ENCODE data around the gene PCSK7. TPM values are rescaled to one million over a fixed set of nuclear protein-coding genes. Genes with fewer than 3 reads are reported as not detected.

Gene PCSK7
- total and polyA plus RNA-seq, 2 donors (not counting 3 experiments of a cell fraction or from before 2014, with no cell fraction given): 40.8 to 72.7 TPM

DNA sequence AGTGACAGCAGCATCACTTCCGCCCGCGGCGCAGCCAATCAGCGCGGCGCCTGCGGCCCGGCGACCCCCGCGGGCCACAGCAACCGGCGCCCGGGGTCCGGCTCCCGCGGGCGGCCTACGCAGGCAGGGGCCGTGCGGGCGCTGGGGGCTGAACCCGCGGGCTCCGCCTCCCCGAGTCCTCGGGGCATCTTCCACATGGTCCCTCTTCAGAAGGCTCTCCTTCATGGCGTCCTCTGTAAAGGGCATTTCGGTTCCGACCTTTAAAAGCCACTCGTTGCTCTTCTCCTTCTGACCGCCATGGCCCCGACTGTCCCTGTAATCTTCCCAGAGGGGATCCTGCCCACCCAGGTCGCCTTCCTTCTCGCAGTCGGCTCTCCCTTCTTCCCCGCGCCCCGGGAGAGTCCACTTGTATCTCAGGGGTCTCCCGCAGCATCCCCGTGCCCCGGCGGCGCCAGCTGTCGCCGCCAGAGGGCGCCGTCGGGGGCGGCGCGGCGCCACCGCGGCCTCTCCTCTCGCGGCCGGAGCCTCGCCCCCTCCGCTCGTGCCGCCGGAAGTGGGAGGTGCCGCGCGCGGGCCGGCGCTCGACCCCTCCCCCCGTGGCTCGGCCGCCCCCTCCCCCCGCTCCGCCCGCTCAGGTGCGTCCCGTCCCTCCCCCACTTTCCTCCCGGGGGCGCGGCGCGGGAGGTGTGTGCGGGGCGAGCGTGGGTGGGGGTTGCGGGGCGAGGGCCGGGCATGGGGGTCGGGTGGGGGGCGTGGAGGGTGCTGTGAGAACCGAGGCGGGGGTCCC is 412 bp upstream of the PCSK7 start, which contains the start of gene RNF214:
Gene RNF214, plus strand, starts transcription at position 580 of the 787 bp plus-strand sequence. CDS start 1,602 bp downstream, outside the sequence.
- TF ChIP-seq POLR2A (IDR thresholded peaks at IDR 0.05; ENCODE audit: low read depth, low read length) (peak; percentile 49), GATA2 (IDR thresholded peaks at IDR 0.05; ENCODE audit: insufficient read depth, insufficient read length, low read depth, low read length) (no peak), POLR2AphosphoS5 (IDR thresholded peaks at IDR 0.05; ENCODE audit: insufficient read depth, low read depth, low read length) (peak; percentile 46), EZH2 (IDR thresholded peaks at IDR 0.05; ENCODE audit: borderline replicate concordance, low read depth, low read length, severe bottlenecking) (no peak)
- TF ChIP-seq, protein P1, sequence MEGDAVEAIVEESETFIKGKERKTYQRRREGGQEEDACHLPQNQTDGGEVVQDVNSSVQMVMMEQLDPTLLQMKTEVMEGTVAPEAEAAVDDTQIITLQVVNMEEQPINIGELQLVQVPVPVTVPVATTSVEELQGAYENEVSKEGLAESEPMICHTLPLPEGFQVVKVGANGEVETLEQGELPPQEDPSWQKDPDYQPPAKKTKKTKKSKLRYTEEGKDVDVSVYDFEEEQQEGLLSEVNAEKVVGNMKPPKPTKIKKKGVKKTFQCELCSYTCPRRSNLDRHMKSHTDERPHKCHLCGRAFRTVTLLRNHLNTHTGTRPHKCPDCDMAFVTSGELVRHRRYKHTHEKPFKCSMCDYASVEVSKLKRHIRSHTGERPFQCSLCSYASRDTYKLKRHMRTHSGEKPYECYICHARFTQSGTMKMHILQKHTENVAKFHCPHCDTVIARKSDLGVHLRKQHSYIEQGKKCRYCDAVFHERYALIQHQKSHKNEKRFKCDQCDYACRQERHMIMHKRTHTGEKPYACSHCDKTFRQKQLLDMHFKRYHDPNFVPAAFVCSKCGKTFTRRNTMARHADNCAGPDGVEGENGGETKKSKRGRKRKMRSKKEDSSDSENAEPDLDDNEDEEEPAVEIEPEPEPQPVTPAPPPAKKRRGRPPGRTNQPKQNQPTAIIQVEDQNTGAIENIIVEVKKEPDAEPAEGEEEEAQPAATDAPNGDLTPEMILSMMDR (IDR thresholded peaks at IDR 0.05; ENCODE audit: extremely low read depth in 1 of 2, insufficient read depth in 1 of 2, low read depth in 1 of 2, low read length in 2 of 2): peak; percentile 81 to 99
- Histone ChIP-seq H3K9me1 (replicated peaks; ENCODE audit: control insufficient read depth, extremely low read depth, insufficient read depth, low read length) (no peaks in the 10 kb centered on the region), H3K79me2 (ENCODE audit: control insufficient read depth, insufficient read depth, low read length) (peaks cover 19% of the 10 kb centered on the region), H3K9ac (replicated peaks; ENCODE audit: extremely low read depth, insufficient read depth, low read length) (peak within 1 kb of the TSS; percentile 93), H4K20me1 (replicated peaks; ENCODE audit: control insufficient read depth, extremely low read depth, insufficient read depth, low read length) (no peaks in the 10 kb centered on the region), H3K4me3 (replicated peaks in 1 of 3; ENCODE audit: insufficient read depth in 1 of 3, low read depth in 1 of 3, low read length in 3 of 3) (peak within 1 kb of the TSS; percentile 82 to 97 (median 90)), H3K27me3 (ENCODE audit: control insufficient read depth in 2 of 2, insufficient read depth in 2 of 2, low read length in 2 of 2) (no peaks in the 10 kb centered on the region), H3K4me2 (ENCODE audit: insufficient read depth, low read length) (peak within 1 kb of the TSS; percentile 84), H3K4me1 (ENCODE audit: control insufficient read depth, extremely low read depth, insufficient read depth, low read length) (peaks cover 20% of the 10 kb centered on the region), H2AFZ (ENCODE audit: low read depth, low read length) (peak within 1 kb of the TSS; percentile 100), H3K27ac (ENCODE audit: insufficient read depth, low read depth, low read length) (peak within 1 kb of the TSS; percentile 89), H3K9me3 (replicated peaks; ENCODE audit: control insufficient read depth, insufficient read depth, low read length) (no peaks in the 10 kb centered on the region), H3K36me3 (ENCODE audit: control insufficient read depth in 2 of 2, extremely low read depth in 1 of 2, insufficient read depth in 2 of 2, low read length in 2 of 2) (peaks cover 0 to 16% of the 10 kb centered on the region in 2 experiments)
- ChIA-PET CTCF (interaction anchor here (0.7 to 3.6 kb wide), 11 partner anchors 11 to 714 kb away, joined by 3 to 24 read pairs (median 5); partner anchors contain the start of genes APOA5, BACE1, PAFAH1B2 and SIDT2), POLR2A (interaction anchor here (1.1 kb wide), 1 partner anchor 53 kb away, joined by 4 read pairs; no protein-coding TSS in a partner anchor)
- FAIRE-seq (peak; percentile 68), DNase-seq (ENCODE audit: low read depth, low spot score) (peak; percentile 79)
- dilution Hi-C loops (cut with MboI; ENCODE audit: extremely low pct_ligation_motif_present, low sequenced_read_pairs): no loop called here
- intact Hi-C loops (cut with micrococcal nuclease): loop anchor here (1.0 to 10.0 kb wide), 3 partner anchors 84 to 583 kb away; partner anchors contain the start of gene BACE1
- no TSS peak for BruUV-seq (replicated peaks)
